ENCODE results near the gene ZFP64.

The ZFP64 gene

DNA sequence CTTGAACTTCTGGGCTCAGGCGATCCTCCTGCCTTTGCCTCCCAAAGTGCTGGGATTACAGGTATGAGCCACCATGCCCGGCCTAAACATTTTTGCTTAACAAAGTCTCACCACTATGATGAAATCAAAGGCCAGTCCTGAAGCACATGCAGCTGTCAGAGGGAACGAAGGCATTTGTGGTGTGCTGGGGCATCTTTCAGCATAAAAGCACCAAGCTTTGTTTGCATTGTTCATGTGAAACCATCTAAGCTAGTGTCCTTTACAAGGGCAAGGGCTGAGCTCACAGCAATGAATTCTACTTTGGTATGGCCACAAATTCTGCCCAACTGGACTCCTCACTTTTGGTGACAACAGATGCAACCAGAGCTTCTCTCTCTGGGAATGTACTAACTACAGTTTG is 66.8 kb downstream of the ZFP64 start:
- no peak for DNase-seq
- H4K12ac ChIP-seq (ENCODE audit: low read depth, low read length): no peak overlapping the region
- H3K14ac ChIP-seq (ENCODE audit: low read length): no peak overlapping the region
- no peaks in the 10 kb centered on the region for H3K9me3 ChIP-seq (ENCODE audit: insufficient read depth, low read depth, low read length)
- no peak overlapping the region for H3K4me2 ChIP-seq (ENCODE audit: low read length)
- H2AK5ac ChIP-seq (ENCODE audit: low read length): no peak overlapping the region
- H2BK120ac ChIP-seq (ENCODE audit: insufficient read depth, low read length, poor library complexity): no peak overlapping the region
- H3K27ac ChIP-seq (ENCODE audit: low read depth, low read length): no peak overlapping the region
- H4K8ac ChIP-seq (ENCODE audit: low read depth, low read length): no peak overlapping the region
- no peak overlapping the region for H2BK12ac ChIP-seq (ENCODE audit: low read length)
- H3K4ac ChIP-seq (ENCODE audit: low read depth, low read length): no peak overlapping the region
- H3K18ac ChIP-seq (ENCODE audit: low read length): no peak overlapping the region
- H4K91ac ChIP-seq (ENCODE audit: low read depth, low read length): no peak overlapping the region
- H3K27me3 ChIP-seq (ENCODE audit: insufficient read depth, low read length): no peaks in the 10 kb centered on the region
- no peak overlapping the region for H2BK5ac ChIP-seq (ENCODE audit: low read depth, low read length, poor library complexity)
- no peaks in the 10 kb centered on the region for H3K36me3 ChIP-seq (ENCODE audit: control insufficient read depth in 1 of 2, insufficient read depth in 2 of 2, low read length in 2 of 2)
- no peaks in the 10 kb centered on the region for H3K79me1 ChIP-seq (ENCODE audit: low read length)
- no CpG with 5 or more reads among the region's 3 CpGs for WGBS (ENCODE audit: extremely low coverage, insufficient coverage, insufficient read length)
- H3K9ac ChIP-seq (ENCODE audit: low read length): no peak overlapping the region
- H3K4me3 ChIP-seq (ENCODE audit: low read depth, low read length): no peak overlapping the region
- no peaks in the 10 kb centered on the region for H3K79me2 ChIP-seq (ENCODE audit: control insufficient read depth, insufficient read depth, low read length, poor library complexity)
- no peak overlapping the region for H3K23ac ChIP-seq (ENCODE audit: low read length)
- no peak overlapping the region for H2AFZ ChIP-seq (ENCODE audit: insufficient read depth, low read length, poor library complexity)
- H3K4me1 ChIP-seq (ENCODE audit: control insufficient read depth in 1 of 2, insufficient read depth in 2 of 2, low read length in 2 of 2): no peaks in the 10 kb centered on the region

DNA sequence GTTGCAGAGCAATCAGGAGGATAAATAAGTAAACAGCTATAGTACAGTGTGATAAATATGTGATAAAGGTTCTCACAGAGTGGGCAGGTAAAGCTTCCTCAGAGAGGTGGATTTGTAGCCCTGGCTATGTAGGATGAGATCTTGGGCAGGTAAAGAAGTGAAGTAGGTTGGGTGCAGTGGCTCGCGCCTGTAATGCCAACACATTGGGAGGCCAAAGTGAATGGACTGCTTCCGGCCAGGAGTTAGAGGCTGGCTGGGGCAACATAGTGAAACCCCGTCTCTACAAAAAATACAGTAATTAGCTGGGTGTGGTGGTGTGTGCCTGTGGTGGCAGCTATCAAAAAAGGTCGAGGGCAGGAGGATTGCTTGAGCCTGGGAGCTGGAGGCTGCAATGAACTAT is 72.9 kb downstream of the ZFP64 start:
- Histone ChIP-seq H3K4ac (ENCODE audit: low read depth, low read length) (no peak overlapping the region), H3K23ac (ENCODE audit: low read length) (no peak overlapping the region), H4K91ac (ENCODE audit: low read depth, low read length) (no peak overlapping the region), H2BK120ac (ENCODE audit: insufficient read depth, low read length, poor library complexity) (no peak overlapping the region), H2BK5ac (ENCODE audit: low read depth, low read length, poor library complexity) (no peak overlapping the region), H3K9ac (ENCODE audit: low read length) (no peak overlapping the region), H3K27me3 (ENCODE audit: insufficient read depth, low read length) (no peaks in the 10 kb centered on the region), H2BK12ac (ENCODE audit: low read length) (no peak overlapping the region), H2AFZ (ENCODE audit: insufficient read depth, low read length, poor library complexity) (no peak overlapping the region), H3K4me2 (ENCODE audit: low read length) (no peak overlapping the region), H2AK5ac (ENCODE audit: low read length) (no peak overlapping the region), H4K12ac (ENCODE audit: low read depth, low read length) (no peak overlapping the region), H3K9me3 (ENCODE audit: insufficient read depth, low read depth, low read length) (no peaks in the 10 kb centered on the region), H3K79me1 (ENCODE audit: low read length) (no peaks in the 10 kb centered on the region), H3K79me2 (ENCODE audit: control insufficient read depth, insufficient read depth, low read length, poor library complexity) (no peaks in the 10 kb centered on the region), H3K14ac (ENCODE audit: low read length) (no peak overlapping the region), H3K18ac (ENCODE audit: low read length) (no peak overlapping the region), H3K4me1 (ENCODE audit: control insufficient read depth in 1 of 2, insufficient read depth in 2 of 2, low read length in 2 of 2) (peaks cover 0 to 2% of the 10 kb centered on the region in 2 experiments), H3K27ac (ENCODE audit: low read depth, low read length) (no peak overlapping the region), H3K36me3 (ENCODE audit: control insufficient read depth in 1 of 2, insufficient read depth in 2 of 2, low read length in 2 of 2) (no peaks in the 10 kb centered on the region), H3K4me3 (ENCODE audit: low read depth, low read length) (no peak overlapping the region), H4K8ac (ENCODE audit: low read depth, low read length) (no peak overlapping the region)
- DNase-seq: no peak
- WGBS (ENCODE audit: extremely low coverage, insufficient coverage, insufficient read length): no CpG with 5 or more reads among the region's 5 CpGs

DNA sequence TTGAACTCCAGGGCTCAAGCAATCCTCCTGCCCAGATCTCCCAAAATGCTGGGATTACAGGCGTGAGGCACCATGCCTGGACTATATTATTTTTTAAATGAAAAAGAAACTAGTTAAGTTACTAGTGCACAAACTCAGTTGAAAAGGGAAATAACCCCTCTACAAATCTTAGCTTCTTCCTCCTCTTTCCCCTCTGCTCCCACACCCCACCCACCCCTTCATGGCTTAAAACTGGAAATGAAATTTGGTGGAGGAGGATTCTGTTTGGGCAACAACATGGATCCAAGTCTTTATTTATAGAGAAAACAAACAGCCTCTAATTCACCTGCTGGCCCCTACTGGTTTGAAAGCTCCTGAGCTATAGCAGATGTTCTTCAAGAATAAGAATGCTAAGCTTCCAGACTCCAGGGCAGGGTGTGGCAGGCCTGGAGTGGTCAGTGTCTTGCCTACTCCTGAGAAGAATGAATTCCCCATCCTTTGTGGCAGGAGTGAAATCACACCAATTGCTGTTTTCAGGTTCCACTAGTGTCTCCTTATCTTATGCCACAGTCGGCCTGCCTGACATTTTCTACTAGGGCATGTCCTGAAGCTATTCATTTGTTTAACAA is 73.5 kb downstream of the ZFP64 start:
- no peak overlapping the region for H4K8ac ChIP-seq (ENCODE audit: low read depth, low read length)
- no CpG with 5 or more reads among the region's 2 CpGs for WGBS (ENCODE audit: extremely low coverage, insufficient coverage, insufficient read length)
- peaks cover 0 to 2% of the 10 kb centered on the region in 2 experiments for H3K4me1 ChIP-seq (ENCODE audit: control insufficient read depth in 1 of 2, insufficient read depth in 2 of 2, low read length in 2 of 2)
- H3K9me3 ChIP-seq (ENCODE audit: insufficient read depth, low read depth, low read length): no peaks in the 10 kb centered on the region
- H3K18ac ChIP-seq (ENCODE audit: low read length): no peak overlapping the region
- DNase-seq: peak in 1 of 2 donors; percentile 46
- no peak overlapping the region for H3K4me2 ChIP-seq (ENCODE audit: low read length)
- no peak overlapping the region for H2AK5ac ChIP-seq (ENCODE audit: low read length)
- no peak overlapping the region for H3K23ac ChIP-seq (ENCODE audit: low read length)
- H3K79me1 ChIP-seq (ENCODE audit: low read length): no peaks in the 10 kb centered on the region
- H3K27me3 ChIP-seq (ENCODE audit: insufficient read depth, low read length): no peaks in the 10 kb centered on the region
- H2AFZ ChIP-seq (ENCODE audit: insufficient read depth, low read length, poor library complexity): no peak overlapping the region
- no peak overlapping the region for H3K14ac ChIP-seq (ENCODE audit: low read length)
- H2BK5ac ChIP-seq (ENCODE audit: low read depth, low read length, poor library complexity): no peak overlapping the region
- H4K91ac ChIP-seq (ENCODE audit: low read depth, low read length): no peak overlapping the region
- H2BK120ac ChIP-seq (ENCODE audit: insufficient read depth, low read length, poor library complexity): no peak overlapping the region
- no peaks in the 10 kb centered on the region for H3K36me3 ChIP-seq (ENCODE audit: control insufficient read depth in 1 of 2, insufficient read depth in 2 of 2, low read length in 2 of 2)
- no peak overlapping the region for H2BK12ac ChIP-seq (ENCODE audit: low read length)
- no peak overlapping the region for H4K12ac ChIP-seq (ENCODE audit: low read depth, low read length)
- no peak overlapping the region for H3K27ac ChIP-seq (ENCODE audit: low read depth, low read length)
- no peak overlapping the region for H3K4ac ChIP-seq (ENCODE audit: low read depth, low read length)
- no peaks in the 10 kb centered on the region for H3K79me2 ChIP-seq (ENCODE audit: control insufficient read depth, insufficient read depth, low read length, poor library complexity)
- no peak overlapping the region for H3K4me3 ChIP-seq (ENCODE audit: low read depth, low read length)
- no peak overlapping the region for H3K9ac ChIP-seq (ENCODE audit: low read length)

DNA sequence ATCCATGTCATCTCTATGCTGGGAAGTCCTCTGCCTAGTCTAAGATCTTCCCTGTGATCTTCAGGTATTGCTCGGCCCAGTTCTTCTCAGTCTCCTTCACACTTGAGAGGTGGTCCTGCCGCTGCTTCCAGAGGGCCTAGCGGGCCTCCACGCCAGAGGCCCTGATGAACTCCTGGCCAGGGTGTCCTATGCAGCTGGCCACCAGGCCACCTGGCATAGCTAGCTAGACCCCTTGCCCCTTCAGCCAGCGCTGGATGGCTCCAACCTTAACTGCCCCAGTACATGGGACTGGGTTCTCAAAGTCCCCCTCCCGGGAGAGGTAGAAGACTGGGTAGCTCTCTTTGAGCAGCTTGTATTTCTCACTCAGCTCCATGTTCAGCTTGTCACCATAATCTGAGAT is 81.1 kb downstream of the ZFP64 start:
- Histone ChIP-seq H4K12ac (ENCODE audit: low read depth, low read length) (no peak overlapping the region), H3K9me3 (ENCODE audit: insufficient read depth, low read depth, low read length) (no peaks in the 10 kb centered on the region), H4K8ac (ENCODE audit: low read depth, low read length) (no peak overlapping the region), H2AK5ac (ENCODE audit: low read length) (no peak overlapping the region), H3K23ac (ENCODE audit: low read length) (no peak overlapping the region), H4K91ac (ENCODE audit: low read depth, low read length) (no peak overlapping the region), H2BK5ac (ENCODE audit: low read depth, low read length, poor library complexity) (no peak overlapping the region), H3K18ac (ENCODE audit: low read length) (no peak overlapping the region), H3K36me3 (ENCODE audit: control insufficient read depth in 1 of 2, insufficient read depth in 2 of 2, low read length in 2 of 2) (no peaks in the 10 kb centered on the region), H3K4ac (ENCODE audit: low read depth, low read length) (no peak overlapping the region), H3K4me1 (ENCODE audit: control insufficient read depth in 1 of 2, insufficient read depth in 2 of 2, low read length in 2 of 2) (peaks cover 6 to 7% of the 10 kb centered on the region in 2 experiments), H3K27ac (ENCODE audit: low read depth, low read length) (no peak overlapping the region), H3K4me2 (ENCODE audit: low read length) (no peak overlapping the region), H3K4me3 (ENCODE audit: low read depth, low read length) (no peak overlapping the region), H3K27me3 (ENCODE audit: insufficient read depth, low read length) (peaks cover 10% of the 10 kb centered on the region), H3K79me1 (ENCODE audit: low read length) (no peaks in the 10 kb centered on the region), H2AFZ (ENCODE audit: insufficient read depth, low read length, poor library complexity) (no peak overlapping the region), H3K79me2 (ENCODE audit: control insufficient read depth, insufficient read depth, low read length, poor library complexity) (no peaks in the 10 kb centered on the region), H2BK12ac (ENCODE audit: low read length) (no peak overlapping the region), H2BK120ac (ENCODE audit: insufficient read depth, low read length, poor library complexity) (no peak overlapping the region), H3K9ac (ENCODE audit: low read length) (no peak overlapping the region), H3K14ac (ENCODE audit: low read length) (no peak overlapping the region)
- no peak for DNase-seq
- no CpG with 5 or more reads among the region's 6 CpGs for WGBS (ENCODE audit: extremely low coverage, insufficient coverage, insufficient read length)
